Omental fat pad (tissue), 4 donors: ENCODE data around the gene SLC30A4. TPM values are rescaled to one million over a fixed set of nuclear protein-coding genes. Genes with fewer than 3 reads are reported as not detected.
A peak's percentile ranks its signal among the peaks of the same experiment; 100 is the strongest.

Experiments used
- ATAC-seq: fragments of 150-250 bp; one replicate; pipeline ENCODE4 v1.9.1; 2016; ENCODE audit warnings: mild to moderate bottlenecking, moderate library complexity; ENCODE audit not compliant: low FRiP score
- DNase-seq: peaks from one replicate; pipeline ENCODE4 v3.0.0-alpha.2; 2019; ENCODE audit warnings: low spot score
- total RNA-seq, 4 donors: library from RNA; depleted of rRNA; stranded (reverse); fragments of >200 nt; gene quantifications; one replicate each; pipeline ENCODE4 v1.1.0, GENCODE V29; 2016
- TF ChIP-seq, protein P1 (sequence below), 3 donors: fragments of 450-650 bp; IDR thresholded peaks; one replicate each; pipeline ENCODE4 v1.5.1; 2016 to 2017; ENCODE audit warnings: antibody characterized with exemption in 3 of 3, mild to moderate bottlenecking in 3 of 3, moderate library complexity in 2 of 3

Gene SLC30A4
- total RNA-seq, 4 donors from 2014 or later, result 7.0 to 12.6 (median 8.5) TPM

DNA sequence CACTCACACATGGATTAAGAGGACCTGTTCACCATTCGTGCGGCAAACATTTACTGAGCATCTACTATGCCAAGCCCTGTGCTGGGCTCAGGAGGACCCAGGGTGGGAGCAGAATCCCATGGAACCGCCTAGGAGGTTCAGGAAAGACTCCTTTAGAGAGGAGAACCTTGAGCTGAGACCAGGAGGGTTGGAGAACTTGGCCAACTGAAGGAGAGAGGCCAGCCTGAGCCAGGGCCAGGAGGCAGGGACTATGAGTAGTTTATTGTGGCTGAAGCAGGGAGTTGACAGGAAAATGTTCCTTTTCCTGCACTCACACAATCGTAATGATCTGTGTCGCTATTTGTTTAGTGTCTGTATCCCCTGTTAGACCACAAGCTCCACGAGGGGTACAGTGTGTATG lies 71.3 kb downstream of the SLC30A4 start:
- DNase-seq, result no peak
- ATAC-seq, result no peak
- TF ChIP-seq, protein P1, sequence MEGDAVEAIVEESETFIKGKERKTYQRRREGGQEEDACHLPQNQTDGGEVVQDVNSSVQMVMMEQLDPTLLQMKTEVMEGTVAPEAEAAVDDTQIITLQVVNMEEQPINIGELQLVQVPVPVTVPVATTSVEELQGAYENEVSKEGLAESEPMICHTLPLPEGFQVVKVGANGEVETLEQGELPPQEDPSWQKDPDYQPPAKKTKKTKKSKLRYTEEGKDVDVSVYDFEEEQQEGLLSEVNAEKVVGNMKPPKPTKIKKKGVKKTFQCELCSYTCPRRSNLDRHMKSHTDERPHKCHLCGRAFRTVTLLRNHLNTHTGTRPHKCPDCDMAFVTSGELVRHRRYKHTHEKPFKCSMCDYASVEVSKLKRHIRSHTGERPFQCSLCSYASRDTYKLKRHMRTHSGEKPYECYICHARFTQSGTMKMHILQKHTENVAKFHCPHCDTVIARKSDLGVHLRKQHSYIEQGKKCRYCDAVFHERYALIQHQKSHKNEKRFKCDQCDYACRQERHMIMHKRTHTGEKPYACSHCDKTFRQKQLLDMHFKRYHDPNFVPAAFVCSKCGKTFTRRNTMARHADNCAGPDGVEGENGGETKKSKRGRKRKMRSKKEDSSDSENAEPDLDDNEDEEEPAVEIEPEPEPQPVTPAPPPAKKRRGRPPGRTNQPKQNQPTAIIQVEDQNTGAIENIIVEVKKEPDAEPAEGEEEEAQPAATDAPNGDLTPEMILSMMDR (IDR thresholded peaks at IDR 0.05), result no peak

DNA sequence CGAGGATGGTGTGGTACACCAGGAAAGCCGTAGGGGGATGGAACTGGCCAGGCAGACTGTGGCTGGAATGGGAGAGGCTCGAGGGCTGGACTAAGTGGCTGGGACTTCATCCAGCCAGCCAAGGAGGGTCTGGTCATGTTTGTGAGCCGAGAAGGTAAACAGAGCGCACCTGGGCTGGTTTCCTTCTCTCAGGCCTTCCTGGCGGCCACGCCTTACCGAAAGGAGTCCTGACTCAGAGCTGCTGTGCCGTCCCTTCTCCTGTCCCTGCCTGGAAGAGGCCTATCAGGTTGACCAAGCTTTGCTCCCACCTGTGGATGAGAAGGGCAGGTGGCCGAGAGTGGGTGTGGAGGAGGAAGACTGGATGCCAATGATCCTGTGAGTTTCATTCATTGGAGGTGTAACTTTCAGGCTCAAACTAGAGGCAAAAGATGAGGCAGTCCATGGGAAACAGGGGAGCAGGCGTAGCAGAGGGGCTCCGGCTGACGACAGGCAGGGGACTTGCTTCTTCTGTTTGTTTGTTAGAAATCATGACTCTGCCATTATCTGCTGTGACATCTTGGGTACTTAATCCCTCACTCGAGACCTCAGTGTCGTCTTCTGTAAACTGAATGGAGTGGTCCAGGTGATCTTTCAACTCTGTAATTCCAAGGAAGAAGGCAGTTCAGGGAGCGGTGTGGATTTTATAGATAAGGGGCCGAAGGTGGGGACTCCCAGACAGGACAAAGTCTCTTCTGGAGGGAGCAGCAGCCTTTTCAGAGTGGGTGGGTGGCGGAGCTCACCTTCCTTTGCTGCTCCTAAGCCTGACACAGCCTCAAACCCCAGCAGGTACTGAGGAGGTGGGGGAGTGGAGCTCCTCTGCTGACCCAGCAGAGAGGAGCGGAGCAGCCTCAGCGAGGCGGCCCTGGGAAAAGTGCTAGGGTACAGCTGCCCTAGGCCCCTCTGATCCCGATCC lies 72.4 kb downstream of the SLC30A4 start:
- TF ChIP-seq, protein P1 (IDR thresholded peaks at IDR 0.05), result no peak
- ATAC-seq (no peak), DNase-seq (no peak)

GRCh38 chr15:45449395-45449794 lies 73.2 kb downstream of the SLC30A4 start:
- no peak for DNase-seq
- ATAC-seq, result no peak
- TF ChIP-seq, protein P1 (IDR thresholded peaks at IDR 0.05), result no peak

DNA sequence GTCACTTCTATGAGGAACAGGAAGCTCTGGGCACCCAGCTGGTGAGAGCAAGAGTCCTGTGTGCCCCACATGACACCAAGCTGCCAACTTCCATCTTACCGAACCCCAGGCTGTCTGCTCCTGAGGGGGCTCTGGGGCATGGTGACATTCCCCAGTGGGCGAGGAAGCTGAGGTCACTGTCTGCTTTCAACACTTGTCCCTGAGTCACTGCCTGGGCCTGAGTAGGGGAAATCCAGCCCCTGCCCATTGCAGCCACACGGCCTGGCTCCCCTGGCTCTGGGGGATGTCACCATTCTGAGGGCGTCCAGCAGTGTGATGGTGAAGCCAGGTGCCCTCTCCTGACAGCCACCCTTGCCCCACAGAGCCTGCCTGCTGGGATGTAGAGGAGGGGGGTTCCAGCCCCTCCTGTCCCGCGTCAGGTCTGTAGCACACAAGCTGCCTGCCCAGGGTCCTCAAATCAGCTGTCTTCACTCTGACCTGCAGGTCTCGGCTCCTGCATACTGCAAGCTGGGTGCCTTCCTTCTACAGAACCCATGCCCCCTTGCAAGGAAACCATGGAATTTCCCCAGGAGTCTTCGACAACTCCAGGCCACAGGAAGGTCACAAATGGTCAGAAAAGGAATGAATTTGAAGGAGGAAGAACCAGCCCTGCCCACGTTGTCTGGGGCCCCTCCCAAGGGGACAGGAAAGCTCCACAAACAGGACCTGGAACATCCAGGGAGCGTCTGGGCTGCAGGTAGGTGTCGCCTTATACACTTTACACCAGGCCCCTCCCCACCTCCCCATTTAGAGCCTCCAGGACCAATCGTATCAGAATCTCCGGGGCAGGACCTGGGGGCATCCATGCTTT lies 74.3 kb downstream of the SLC30A4 start:
- TF ChIP-seq, protein P1 (IDR thresholded peaks at IDR 0.05), result no peak
- DNase-seq (no peak), ATAC-seq (no peak)

DNA sequence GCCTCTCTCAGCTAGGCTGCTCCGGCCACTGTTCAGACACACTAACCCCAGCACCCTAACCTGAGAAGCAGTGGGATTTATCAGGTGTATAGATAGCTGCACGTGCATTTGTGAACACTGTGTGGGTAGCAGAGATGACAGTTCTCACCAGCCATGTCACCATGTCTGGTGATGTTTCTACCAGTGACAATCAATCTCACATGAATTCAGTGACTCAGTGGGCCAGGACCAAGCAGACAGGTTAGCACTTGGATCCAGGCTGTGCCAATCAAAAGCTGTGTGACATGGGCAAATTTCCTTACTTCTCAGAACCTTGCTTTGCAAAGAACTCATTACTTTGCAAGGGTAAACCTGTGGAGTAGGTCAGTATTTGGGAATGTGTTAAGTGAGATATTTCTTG lies 78.9 kb downstream of the SLC30A4 start:
- TF ChIP-seq, protein P1 (IDR thresholded peaks at IDR 0.05), result no peak
- ATAC-seq, result no peak
- no peak for DNase-seq

- no peak for DNase-seq
- TF ChIP-seq, protein P1 (IDR thresholded peaks at IDR 0.05), result no peak
- ATAC-seq, result peak; percentile 71
Measured at GRCh38 chr15:45442507-45443135, 79.9 kb downstream of the SLC30A4 start.
